Measurements from ENCODE around the gene ADAM29. TPM values are rescaled to one million over a fixed set of nuclear protein-coding genes. Genes with fewer than 3 reads are reported as not detected.
"Not testable (repeated sequence)": the region's sequence is repeated elsewhere in the genome, so short reads cannot be mapped to it uniquely, and the experiment has no call there.

Gene ADAM29
- not detected in 2 replicates for total RNA-seq (2014; rRNA removed; shearing (Covaris generic))

DNA sequence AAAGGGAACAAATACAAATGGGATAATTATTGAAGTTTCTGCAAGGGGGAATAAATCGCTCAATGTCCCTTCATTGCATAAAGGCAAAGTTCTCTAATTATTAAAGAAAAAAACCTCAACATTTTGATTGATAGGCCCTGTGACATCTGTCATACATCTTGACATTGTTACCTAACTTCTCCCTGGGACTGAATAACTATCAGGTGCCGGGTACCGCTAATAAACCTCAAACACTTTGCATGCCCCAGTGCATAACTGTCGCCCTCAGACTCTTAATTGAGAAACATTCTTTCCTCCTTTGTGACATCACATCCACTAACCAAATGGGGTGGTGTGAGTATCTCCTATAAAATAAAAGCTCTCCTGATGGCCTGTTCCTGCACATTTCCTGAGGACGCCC is at the start of gene ADAM29:
ADAM29 (plus strand) TSS at position 301 of the 400 bp plus-strand sequence. CDS start 57,168 bp downstream, outside the sequence.
- no peak for DNase-seq (ENCODE audit: low spot score)

DNA sequence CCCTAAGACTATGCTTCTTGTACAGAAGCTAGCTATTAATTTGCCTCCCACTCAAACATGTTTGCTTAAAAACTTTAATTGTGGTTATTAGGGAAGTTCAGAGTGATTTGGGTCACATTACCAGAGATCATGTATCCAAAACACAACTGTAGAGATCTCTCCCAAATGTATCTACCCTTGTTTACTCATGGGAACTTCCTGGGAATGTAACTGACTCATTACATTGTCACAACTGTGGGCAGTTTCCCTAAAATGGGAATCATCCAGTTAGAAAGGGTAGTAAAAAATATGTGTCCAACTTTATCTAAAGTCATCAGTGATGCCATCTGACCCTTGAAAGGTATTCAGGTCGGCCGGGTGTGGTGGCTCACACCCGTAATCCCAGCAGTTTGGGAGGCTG is 48.8 kb upstream of the ADAM29 start:
- DNase-seq (ENCODE audit: low spot score) = no peak

GRCh38 chr4:174870311-174870710 is 47.8 kb upstream of the ADAM29 start:
- no peak for DNase-seq (ENCODE audit: low spot score)

DNA sequence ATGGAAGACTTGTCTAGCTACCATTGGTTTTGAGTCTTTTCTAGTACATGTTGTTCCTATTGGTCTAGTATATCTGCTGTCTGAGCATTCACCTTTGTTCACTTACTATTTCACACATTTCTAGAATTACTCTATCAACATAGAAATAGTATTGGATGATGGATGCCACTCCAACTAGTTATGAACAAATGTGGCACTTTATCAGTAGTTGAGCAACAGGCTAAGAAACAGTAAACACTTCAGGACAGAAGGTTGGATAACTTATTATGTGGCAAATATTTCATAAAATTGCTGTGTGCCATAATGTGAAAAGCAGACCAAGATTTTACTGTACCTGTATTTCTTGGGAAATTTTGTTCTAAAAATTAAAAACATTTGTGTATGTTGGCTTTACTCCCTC is 46.8 kb upstream of the ADAM29 start:
- DNase-seq (ENCODE audit: low spot score) = no peak

- DNase-seq (ENCODE audit: low spot score) = not testable (repeated sequence)
These were observed 45.0 kb upstream of the ADAM29 start for GRCh38 chr4:174873146-174873545.

GRCh38 chr4:174873931-174874330 is 44.2 kb upstream of the ADAM29 start:
- DNase-seq (ENCODE audit: low spot score) = peak; percentile 23

GRCh38 chr4:174874898-174875297 is 43.3 kb upstream of the ADAM29 start:
- no peak for DNase-seq (ENCODE audit: low spot score)

GRCh38 chr4:174880001-174880400 is 38.2 kb upstream of the ADAM29 start:
- DNase-seq (ENCODE audit: low spot score) = no peak

DNA sequence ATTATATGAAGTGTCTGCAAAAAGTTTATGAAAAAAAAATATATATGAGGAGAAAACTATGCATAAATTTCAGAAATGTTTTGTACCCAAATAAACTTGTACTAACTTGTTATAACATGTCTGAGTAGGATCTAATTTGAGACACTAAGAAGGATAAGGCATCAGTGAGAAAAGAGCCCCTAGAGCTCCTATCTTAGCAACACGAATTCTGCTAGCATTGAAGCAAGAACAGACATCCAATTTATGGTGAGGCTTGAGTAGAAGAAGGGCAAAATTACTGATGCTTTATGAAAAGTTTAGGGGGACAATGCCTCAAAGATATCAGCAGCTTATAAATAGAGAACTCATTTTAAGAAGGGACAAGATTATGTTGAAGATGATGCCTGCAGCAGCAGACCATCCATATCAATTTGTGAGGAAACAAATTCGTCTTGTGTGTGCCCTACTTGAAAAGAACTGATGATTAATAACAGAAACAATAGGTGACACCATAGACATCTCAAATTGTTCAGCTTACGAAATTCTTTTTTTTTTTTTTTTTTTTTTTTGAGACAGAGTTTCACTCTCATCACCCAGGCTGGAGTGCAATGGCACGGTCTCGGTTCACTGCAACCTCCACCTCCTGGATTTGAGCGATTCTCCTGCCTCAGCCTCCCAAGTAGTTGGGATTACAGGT is 35.7 kb upstream of the ADAM29 start:
- DNase-seq (ENCODE audit: low spot score) = no peak

GRCh38 chr4:174907508-174907907 is 10.7 kb upstream of the ADAM29 start:
- DNase-seq (ENCODE audit: low spot score) = no peak

GRCh38 chr4:174910271-174910670 is 7.9 kb upstream of the ADAM29 start:
- no peak for DNase-seq (ENCODE audit: low spot score)

DNA sequence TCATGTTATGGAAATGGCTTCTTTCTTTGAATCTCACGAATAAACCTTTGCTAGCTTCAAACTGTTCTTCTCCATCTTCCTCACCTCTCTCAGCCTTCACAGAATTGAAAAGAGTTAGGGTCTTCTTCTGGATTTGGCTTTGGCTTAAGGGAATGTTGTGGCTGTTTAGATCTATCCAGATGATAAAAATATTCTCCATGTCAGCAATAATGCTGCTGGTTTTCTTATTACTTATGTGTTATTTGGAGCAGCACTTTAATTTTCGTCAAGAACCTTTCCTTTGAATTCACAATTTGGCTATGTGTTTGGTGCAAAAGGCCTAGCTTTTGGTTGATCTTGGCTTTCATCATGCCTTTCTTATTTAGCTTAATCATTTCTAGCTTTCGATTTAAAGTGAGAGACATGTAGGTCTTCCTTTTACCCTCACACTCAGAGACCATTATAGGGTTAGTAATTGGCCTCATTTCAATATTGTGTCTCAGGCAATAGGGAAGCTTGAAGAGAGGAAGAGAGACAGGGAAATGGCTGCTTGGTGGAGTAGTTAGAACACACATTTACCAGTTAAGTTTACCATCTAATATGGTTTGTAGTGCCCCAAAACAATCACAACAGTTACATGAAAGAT is 5.1 kb upstream of the ADAM29 start:
- no peak for DNase-seq (ENCODE audit: low spot score)

DNA sequence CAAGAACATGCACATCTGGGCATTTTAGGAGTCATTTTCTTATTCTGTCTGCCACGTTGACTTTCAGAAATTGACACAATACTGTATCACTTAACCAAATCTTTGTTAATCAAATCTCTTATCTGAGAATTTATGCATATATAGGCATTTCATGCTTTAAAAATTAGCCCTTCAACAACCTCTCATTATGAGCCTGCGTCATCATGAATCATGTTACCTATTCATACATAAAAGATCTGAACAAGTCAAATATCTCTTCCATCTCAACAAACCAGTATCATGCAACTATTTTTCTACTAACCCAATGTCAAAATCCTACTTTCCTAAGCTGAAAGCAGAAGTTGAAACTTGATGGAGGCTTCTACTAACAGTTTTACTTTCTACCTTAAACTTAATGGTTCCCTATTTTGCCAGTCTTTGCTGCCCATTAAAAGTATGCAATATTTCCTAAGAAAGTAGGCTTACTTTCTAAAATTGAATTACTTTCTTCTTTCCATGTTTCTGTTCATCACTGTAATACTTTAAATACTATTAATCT is 1.8 kb downstream of the ADAM29 start:
- DNase-seq (ENCODE audit: low spot score) = no peak

GRCh38 chr4:174926958-174927357 is 8.8 kb downstream of the ADAM29 start:
- no peak for DNase-seq (ENCODE audit: low spot score)

GRCh38 chr4:174928174-174928573 is 10.0 kb downstream of the ADAM29 start:
- no peak for DNase-seq (ENCODE audit: low spot score)

DNA sequence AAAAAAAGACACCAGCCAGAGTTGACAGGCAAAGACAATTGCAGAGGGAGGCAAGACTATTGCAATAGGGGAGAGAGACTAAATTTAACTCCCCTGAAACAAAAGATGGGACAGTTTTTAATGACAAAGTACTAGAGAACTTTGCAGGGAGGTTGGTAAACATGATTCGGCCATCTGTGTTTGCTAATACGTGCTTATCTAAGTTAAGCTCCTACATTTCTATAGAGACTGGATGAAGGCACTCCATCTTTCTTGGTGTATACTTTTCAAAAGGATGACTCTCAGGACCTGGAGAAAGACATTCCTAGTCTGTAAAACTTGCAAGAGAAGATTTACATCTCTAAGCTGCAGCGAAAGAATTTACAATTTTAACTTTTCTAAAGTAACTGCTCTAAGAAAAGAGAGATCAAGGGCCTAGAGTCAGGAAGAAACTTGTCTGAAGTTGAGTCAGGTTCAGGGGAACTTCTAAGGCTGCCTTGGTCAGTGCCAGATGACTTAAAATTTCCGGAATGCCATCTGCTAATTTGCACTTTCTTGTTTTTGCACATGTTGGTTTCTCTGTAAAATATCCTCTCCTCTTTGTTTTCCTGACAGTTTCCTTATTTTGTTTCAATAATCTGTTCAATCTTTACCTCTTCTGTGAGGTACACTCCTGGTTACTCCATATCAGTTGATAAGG is 10.6 kb downstream of the ADAM29 start:
- DNase-seq (ENCODE audit: low spot score) = no peak

- no peak for DNase-seq (ENCODE audit: low spot score)
These were observed 11.2 kb downstream of the ADAM29 start for GRCh38 chr4:174929346-174929745.

DNA sequence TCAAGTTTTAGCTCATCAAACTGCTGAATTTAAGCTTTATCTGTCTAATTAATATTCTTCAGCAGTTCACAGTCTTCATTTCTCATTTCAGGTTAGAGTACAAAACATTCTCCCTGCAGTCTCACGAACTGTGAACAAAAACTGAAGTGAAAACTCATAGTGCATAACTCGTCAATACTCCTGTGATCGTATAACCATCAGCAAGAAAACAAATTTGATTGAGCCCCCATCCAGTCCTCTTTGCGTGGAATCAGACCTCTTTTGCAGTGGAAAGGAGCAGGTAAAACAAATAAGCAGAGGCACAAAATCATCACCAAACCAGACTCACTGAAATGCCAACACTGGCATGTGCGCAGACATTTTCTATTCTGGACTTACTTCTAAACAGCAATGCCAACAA is 12.7 kb downstream of the ADAM29 start:
- DNase-seq (ENCODE audit: low spot score) = no peak

DNA sequence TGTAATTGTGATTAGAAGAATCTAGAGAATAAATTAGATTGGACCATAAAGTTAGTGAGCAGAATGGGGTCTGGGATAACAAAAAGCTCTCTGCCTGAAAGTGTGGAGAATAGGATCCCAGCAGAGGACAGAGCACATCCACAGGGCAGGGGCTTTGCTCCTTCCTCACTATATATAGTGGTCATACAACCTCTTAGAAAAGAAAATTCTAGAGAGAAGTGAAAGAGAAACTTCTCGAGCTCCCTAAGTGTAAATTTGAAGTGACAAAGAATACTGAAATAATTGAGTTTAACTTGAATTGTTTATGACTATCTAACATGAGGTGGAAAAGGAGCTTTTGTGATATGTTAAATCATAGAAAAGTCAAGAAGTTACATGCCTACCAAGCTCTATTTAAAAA is 14.9 kb downstream of the ADAM29 start:
- DNase-seq (ENCODE audit: low spot score) = no peak

DNA sequence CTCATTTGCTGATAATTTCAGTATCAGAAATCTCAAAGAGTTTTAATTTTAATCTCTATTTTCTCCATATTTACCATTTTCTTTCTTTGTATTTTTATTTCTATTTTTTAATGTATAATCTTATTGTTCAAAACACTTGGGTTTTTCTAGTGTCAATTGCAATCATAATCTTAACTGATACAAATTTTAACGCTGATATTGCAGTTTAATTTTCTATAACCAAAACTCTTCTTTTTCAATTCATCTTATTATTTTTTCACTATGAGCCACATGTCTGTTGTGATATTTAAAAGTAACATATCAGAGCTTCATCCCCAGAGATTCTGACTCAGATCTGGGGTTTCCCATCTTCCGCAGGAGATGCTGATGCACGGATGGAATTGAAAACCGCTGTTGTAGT is 16.2 kb downstream of the ADAM29 start:
- DNase-seq (ENCODE audit: low spot score) = no peak

- DNase-seq (ENCODE audit: low spot score) = no peak
These were observed 17.4 kb downstream of the ADAM29 start for GRCh38 chr4:174935607-174936006.

DNA sequence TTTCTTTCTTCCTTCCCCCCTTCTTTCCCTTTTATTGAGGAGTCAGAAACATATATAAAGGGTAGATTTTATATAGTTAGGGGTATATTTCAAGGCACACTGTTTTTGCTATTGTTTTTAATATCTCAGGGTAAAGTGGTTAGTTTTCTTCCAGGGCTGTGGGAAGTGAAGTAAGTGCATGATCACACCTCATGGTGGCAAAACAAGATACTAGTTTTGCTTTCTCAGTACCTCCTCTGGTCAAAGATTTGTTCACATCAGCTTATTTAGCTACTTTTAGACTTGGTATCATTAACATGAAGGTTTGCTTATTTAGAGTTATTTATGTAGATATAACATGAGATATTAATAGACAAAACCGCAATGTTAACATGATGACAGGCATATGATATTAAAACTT is 21.8 kb downstream of the ADAM29 start:
- no peak for DNase-seq (ENCODE audit: low spot score)

GRCh38 chr4:174946246-174946645 is 28.1 kb downstream of the ADAM29 start:
- no peak for DNase-seq (ENCODE audit: low spot score)
